Suppressor macrophage treated with lipopolysaccharide for 1 hour (primary cell): ENCODE measurements around the gene CCDC175.

ENCODE experiments used
- DNase-seq, 3 donors: peaks; one replicate each; pipeline ENCODE4 v3.0.0-alpha.2; 2020 to 2022

The CCDC175 gene

GRCh38 chr14:59538936-59539335 lies 37.7 kb downstream of the CCDC175 start:
- DNase-seq: no peak

GRCh38 chr14:59537476-59537875 lies 39.1 kb downstream of the CCDC175 start:
- no peak for DNase-seq

- no peak for DNase-seq
Measured at GRCh38 chr14:59534361-59534987, 42.1 kb downstream of the CCDC175 start.

DNA sequence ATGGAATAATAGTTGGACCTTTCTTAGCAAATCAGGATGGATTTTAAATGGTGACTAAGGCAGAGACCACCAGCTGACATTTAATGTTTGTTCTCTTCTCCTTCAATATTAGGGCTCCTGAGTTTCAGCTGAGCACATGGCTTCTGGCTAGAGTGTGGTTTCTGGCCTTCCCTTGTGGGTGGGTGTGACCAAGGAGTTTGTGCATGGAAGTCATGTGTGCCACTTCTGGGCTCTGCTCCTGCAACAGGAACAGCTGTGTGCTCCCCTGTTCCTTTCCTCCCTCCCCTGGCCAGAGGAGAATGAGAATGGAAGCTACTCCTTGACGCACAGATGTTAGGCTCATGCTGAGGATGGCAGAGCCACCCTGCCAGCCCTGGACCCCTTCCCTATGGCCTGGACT lies 44.2 kb downstream of the CCDC175 start:
- DNase-seq: no peak

DNA sequence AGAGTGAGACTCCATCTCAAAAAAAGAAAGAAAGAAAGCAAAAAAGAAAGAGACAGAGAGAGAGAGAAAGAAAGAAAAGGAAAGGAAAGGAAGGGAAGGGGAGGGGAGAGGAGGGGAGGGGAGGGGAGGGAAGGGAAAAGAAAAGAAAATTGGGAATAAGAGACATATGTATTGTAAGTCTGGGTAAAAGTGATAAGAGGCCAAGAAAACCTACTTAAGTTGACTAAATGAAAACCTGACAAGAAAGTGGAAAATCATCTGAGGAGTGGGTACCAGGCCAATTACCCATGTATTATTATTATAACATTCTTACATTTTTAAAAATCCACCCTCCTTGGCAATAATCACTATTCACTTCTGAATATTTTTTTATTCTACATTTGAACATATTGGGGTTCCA lies 46.3 kb downstream of the CCDC175 start:
- DNase-seq: no peak

DNA sequence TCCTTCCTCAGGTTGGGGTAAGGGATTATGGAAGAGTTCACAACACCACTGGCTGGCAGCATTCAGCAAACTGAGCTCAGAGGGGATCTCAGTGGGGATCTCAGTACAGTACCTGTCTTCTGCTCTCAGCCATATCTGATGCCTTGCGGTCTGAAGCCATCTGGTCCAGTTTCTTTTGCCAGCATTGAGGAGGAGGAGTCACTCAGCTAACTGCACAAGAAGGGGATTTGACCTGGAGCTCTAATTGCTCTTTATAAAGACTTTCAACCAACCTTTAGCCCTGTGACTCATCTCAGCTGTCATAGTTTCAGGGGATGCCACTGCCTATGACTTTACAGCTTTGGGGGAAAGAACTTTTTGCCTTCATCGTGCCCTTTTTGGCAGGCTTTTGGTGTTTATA lies 47.4 kb downstream of the CCDC175 start:
- no peak for DNase-seq

DNA sequence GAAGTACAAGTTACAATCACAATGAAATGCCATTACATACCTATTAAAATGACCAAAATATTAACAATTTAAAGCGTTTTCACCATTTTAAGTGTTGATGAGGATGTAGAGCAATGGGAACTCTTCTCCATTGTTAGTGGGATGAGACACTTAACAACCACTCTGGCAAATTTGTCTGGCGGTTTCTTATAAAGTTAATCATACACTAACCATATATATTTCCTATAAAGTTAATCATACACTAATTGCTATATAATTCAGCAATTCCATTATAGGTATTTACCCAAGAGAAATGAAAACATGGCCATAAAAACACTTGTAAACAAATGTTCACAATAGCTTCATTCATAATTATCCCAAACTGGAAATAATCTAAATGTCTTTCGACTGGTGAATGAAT lies 56.4 kb downstream of the CCDC175 start:
- DNase-seq: no peak

- peak in 1 of 3 donors; percentile 13 for DNase-seq
Measured at GRCh38 chr14:59511916-59512575, 64.6 kb downstream of the CCDC175 start.

GRCh38 chr14:59510966-59511365 lies 65.6 kb downstream of the CCDC175 start:
- no peak for DNase-seq

GRCh38 chr14:59510001-59510400 lies 66.6 kb downstream of the CCDC175 start:
- no peak for DNase-seq

GRCh38 chr14:59509101-59509500 lies 67.5 kb downstream of the CCDC175 start:
- no peak for DNase-seq

DNA sequence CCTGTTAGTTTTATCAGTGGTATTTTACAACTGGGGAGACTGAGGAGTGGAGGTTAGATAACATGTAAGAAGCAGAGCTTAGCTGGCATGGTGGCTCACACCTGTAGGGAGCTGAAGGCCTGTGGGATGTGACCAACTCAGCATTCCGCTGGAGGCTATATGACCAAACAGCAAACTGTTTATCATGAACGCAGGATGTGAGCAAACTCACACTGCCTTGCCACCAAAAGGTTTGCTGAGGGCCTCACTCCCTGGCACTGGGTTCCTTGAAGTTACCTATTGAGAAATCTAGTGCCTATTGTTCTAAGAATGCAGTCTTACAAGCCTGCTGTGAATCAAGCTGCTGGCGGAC lies 68.9 kb downstream of the CCDC175 start:
- no peak for DNase-seq

DNA sequence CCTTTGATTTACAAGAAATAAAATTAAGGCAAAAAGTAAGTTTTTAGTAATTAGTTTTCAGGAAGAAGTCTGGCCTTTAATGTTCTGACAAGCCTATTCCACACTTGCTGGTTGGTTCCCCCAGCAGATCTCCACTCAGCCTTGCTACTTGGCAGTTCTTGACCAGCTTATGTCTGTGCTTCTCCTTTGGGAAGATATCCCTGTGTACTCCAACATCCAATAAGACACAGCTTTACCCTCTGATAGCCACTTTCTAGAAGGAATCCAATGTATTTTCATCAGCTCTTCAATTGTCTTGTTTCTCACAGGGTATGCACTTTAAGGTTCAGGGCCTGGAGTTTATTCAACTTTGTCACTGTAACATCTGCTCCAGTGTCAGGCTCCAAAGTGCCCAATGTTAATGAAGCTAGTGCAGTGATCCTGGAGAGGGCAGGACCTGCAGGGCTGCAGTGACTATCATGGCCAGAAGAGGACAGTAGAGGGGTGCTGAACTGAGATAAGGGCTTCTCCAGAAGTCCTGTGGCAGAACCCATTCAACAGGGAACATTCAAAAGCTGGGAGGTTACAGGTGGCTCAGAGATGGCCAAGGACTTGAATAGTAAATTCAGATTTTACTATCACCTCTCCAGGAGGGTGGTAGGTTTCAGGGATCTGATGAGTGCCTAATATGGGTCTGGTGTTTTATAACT lies 69.4 kb downstream of the CCDC175 start:
- DNase-seq: peak; percentile 59 to 68 (median 66)

DNA sequence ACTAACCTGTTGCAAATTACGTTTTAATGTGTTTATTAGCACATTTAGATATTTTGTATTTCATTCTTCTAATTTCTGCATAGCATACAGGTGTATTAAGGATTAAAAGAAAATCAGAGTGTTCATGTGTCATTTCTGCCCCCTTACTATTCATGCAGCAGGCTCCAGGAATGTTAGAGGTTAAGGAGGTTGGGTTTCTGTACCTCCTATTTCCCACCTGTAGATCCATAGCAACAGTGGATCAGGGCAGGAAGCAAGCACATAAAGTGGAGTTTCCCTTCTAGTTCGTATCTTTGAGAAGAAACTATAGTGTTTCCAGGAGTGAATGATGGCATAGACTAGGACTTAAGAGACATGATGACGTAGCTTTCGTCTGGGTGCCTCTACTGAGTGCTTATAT lies 73.4 kb downstream of the CCDC175 start:
- DNase-seq: no peak

GRCh38 chr14:59500732-59501131 lies 75.9 kb downstream of the CCDC175 start:
- no peak for DNase-seq

DNA sequence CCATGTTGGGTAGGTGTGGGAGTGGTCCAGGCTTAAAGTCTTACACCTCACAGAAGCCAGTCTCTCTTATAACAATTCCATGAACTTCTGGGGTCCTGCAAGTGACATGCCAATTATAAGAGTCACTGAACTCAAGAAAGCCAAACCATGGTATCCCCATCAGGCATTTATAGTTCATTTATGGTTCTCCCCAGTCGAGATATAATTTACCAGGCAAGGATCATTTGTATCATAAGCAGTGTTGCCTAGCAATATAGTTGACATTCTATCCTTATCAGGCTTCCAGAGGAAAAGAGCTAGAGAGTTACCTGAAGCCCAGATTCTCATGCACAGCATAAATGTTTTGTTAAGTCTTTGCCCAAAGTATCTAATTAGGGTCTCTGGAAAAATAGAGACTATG lies 84.2 kb downstream of the CCDC175 start:
- no peak for DNase-seq

DNA sequence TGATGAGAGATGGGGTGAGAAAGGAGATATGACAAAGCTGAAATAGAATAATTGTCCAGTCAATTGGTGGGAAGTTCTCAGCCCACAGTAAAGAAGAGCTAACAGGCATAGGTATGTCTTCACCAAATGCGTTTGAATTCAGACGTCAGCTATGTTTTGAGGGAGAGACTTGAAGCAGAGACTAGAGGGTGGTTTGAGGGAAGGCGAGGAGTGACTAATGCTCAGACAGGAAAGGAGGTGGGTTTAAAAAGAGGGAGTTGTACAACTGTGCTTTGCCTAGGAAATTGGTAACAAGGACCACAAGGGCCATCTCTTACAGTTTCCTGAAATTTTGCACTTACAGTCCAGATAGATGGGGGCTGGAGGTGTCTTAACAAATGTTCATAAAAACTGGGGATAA lies 85.9 kb downstream of the CCDC175 start:
- no peak for DNase-seq

DNA sequence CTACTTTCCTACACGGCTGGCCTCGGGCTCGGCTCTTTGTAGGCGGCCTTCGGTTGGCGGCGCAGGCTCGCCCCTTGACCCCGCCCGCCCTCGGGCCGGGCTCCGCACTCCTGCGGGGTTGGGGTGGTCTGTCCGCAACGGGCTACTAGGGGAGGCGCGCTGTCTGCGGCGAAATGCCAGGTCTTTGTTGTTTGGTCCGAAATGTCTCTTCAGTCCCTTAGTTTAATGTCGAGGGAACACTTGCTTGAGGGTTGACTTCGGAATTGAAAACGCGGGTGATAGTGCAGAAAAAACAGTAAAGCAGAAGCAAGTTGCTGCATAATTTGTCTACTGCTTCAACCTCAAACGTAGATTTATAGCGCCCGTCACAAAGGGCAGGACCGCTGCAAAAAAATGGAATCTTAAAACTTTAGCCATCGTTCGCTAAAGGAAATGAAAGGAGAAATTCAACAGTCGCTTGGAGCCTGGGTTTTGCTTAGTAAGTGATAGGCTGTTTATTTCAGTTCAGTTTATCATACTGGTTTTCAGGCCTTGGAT lies 91.9 kb downstream of the CCDC175 start:
- DNase-seq: peak in 2 of 3 donors; percentile 36 to 38

DNA sequence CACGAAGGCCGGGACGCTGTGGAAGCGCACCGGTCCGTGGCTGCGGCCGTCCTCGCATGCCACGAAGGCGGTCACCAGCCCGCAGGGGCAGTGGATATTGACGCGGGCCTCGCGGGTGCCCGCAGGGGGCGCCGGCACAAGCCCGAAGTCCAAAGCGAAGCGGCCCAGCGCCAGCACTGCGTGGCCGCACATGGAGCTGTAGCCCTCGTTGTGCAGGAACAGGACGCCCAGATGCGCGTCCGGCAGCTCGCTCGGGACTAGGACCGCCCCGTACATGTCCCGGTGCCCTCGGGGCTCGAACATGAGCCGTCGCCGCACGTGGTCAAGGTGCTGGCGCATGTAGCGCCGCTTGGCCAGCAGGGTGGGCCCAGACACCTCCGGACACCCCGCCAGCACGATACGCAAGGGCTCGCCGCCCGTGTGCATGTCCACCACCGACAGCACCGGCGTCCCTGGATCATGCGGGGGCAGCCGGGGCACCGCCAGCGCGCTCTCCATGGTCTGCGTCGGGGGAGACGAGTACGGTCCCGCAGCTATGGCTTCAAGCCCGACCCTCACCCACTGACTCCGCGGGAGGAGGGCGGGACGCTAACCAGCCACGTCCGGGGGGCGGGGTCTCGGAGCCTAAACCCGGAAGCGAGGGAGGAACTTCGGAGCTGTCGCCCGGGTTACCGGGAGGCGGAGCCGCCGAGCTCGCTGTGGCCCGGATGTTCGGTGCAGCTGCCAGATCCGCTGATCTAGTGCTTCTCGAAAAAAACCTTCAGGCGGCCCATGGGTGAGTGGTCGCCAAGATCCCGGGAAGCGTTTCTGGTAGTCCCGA lies 92.6 kb downstream of the CCDC175 start, which contains the start of the genes JKAMP and L3HYPDH:
TSS of gene JKAMP (plus strand) at position 699 of the 820 bp plus-strand sequence. CDS start at position 772, 73 bp downstream.
TSS of gene L3HYPDH (minus strand) at position 590 of the 820 bp plus-strand sequence. CDS start at position 498, 92 bp downstream.
- peak; percentile 98 to 99 (median 99) for DNase-seq

- DNase-seq: no peak
Measured at GRCh38 chr14:59483363-59483762, 93.2 kb downstream of the CCDC175 start.

DNA sequence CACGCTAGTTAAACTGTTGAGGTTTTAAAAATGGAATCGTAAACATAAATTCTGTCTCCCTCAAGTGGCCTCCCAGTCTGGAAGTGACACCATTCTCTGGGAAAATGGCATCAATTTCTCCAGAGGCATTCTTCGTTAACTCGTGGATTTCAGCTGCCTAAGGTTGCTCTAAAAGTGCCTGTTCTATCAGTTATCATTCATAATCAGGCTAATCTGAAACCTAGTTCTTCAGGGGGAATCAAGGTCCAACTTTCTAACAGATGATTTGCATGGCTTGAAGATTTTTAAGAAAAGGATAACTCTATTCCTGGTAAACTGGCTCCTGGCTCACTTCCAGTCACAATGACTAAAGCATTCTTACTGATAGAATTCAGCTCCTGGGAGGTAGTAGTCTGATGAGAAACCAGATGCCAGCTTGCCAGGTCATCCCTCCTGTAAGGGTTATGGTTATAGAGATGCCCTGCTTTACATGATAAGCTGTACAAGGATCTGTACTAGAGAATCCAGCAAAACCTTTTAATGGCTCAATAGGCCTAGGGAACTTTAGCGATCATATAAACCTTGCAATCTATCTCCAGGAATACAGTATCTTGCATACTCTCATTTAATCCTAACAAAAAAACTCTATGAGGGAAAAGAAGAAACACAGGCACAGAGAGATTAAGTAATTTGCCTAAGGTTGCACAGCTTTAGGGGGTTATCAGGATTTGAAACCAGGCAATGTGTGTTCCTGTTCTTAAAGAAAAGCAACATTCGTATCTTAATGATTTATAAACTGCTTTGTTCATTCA lies 93.9 kb downstream of the CCDC175 start:
- peak in 2 of 3 donors; percentile 21 to 43 for DNase-seq
